Cardiac fibroblast (primary cell): ENCODE measurements around the gene KLHL34.

Source experiments
- DNase-seq, 2 donors: peaks; one replicate each; pipeline versions ENCODE4 v3.0.0 to v3.0.0-alpha.2; 2010; ENCODE audit warnings: low read depth in 2 of 2
- H3K4me3 ChIP-seq, 2 donors: replicated peaks in 1 of 2; 1 replicate in 1 of 2; 2 replicates in 1 of 2; pipeline ENCODE4 v1.5.1; 2011; ENCODE audit warnings: low read depth in 2 of 2, low read length in 2 of 2, mild to moderate bottlenecking in 2 of 2, moderate library complexity in 1 of 2
- TF ChIP-seq, protein P1 (sequence below): IDR thresholded peaks from one replicate; pipeline ENCODE4 v1.5.1; 2011; ENCODE audit warnings: low read depth, mild to moderate bottlenecking, low read length, inconsistent platforms

Gene KLHL34

DNA sequence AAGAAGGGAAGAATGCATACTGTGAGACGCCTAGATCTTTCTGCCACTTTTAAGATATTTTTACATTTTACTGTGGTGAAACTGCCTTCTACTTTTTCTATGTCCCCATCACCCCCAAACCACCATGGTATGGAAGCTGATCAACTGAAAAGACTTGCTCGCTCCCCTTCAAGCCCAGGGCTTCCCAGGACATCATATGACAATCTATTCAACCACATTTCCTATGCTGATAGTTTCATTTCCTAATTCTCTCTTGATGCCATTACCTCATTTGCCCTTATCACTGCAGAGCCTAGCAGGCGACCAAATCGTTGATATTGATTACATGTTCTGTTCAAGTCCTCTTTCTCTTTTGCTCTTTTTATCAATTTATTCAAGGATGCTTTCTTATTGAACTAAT lies 40.1 kb upstream of the KLHL34 start:
- no peak overlapping the region for H3K4me3 ChIP-seq
- TF ChIP-seq, protein P1, sequence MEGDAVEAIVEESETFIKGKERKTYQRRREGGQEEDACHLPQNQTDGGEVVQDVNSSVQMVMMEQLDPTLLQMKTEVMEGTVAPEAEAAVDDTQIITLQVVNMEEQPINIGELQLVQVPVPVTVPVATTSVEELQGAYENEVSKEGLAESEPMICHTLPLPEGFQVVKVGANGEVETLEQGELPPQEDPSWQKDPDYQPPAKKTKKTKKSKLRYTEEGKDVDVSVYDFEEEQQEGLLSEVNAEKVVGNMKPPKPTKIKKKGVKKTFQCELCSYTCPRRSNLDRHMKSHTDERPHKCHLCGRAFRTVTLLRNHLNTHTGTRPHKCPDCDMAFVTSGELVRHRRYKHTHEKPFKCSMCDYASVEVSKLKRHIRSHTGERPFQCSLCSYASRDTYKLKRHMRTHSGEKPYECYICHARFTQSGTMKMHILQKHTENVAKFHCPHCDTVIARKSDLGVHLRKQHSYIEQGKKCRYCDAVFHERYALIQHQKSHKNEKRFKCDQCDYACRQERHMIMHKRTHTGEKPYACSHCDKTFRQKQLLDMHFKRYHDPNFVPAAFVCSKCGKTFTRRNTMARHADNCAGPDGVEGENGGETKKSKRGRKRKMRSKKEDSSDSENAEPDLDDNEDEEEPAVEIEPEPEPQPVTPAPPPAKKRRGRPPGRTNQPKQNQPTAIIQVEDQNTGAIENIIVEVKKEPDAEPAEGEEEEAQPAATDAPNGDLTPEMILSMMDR: no peak
- DNase-seq: no peak

DNA sequence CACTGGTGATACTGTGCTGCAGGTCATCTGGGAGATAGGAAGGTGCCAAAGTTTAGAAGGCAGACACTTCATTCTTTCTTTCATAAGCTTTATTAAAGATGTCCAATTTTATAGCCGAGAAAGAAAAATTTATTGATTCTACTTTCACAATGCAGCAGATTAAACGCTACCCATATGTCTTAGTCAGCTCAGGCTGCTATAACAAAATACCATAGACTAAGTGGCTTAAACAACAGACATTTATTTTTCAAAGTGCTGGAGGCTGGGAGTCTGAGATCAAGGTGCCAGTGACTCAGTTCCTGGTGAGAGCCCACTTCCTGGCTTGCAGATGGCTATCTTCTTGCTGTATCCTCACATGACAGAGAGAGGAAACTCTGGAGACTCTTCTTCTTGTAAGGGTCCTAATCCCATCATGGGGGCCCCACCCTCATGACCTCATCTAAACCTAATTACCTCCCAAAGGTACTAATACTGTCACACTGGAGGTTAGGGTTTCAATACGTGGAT lies 33.4 kb upstream of the KLHL34 start:
- TF ChIP-seq, protein P1: no peak
- no peak overlapping the region for H3K4me3 ChIP-seq
- no peak for DNase-seq

DNA sequence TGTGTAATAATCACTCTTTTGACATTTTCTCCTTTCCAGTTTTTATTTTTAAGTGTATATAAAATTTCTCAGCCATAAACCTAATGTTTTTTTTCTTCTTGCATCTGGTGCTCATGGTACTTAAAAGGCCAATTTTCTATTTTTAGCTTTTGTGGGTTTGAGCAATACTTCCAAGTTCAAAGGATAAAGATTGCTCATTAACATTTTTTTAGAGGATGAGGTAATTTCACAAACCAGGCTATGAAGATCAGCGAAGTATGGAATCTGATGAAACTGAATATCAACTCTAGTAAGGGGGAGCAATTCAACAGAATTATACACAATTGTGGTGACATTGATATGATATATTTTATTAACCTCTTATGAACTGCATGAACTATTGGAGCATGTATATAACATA lies 25.8 kb upstream of the KLHL34 start:
- DNase-seq: peak in 1 of 2 donors; percentile 36
- no peak overlapping the region for H3K4me3 ChIP-seq
- TF ChIP-seq, protein P1: no peak

DNA sequence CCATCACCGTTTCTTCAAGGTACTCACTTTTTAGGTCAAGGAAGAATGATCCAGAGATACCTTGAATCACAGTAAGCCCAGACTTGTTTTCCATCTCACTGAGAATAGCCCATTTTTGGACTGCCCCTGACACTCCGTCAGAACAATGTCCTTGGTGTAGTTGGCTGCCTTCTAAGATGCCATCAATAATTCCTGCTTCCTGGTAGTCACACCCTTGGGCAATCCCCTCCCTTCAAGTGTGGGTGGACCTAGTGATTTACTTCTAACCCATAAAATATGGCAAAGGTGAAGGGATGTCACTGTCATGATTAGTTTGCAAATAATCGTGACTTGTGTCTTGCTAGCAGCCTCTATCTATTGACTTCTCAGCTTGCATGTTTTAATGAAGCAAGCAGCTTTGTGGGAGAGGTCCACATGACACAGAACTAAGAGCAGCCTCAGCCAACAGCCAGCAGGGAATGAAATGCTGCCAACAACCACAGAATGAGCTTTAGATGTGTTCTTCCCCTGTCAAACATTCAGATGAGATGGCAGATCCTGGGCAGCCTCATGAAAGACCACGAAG lies 20.0 kb upstream of the KLHL34 start:
- no peak overlapping the region for H3K4me3 ChIP-seq
- DNase-seq: no peak
- TF ChIP-seq, protein P1: no peak

DNA sequence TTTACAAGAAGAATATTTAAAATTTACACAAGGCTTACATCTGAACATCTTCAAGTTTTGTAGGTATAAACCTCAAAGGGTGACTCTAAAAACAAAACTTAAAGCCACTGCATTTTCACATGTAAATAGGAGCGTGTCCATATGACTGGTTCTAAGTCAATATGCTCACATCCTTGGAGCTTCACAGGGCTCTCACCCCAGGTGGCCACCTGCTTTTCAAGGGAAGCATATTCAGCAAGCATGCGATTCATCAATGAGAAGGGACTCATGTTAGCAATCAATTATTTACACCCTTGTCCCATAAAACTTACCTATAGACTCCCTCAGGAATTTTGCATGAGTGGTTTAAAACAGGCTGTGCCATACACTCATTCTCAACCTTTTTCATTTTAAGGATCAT lies 17.8 kb upstream of the KLHL34 start:
- TF ChIP-seq, protein P1: no peak
- DNase-seq: no peak
- H3K4me3 ChIP-seq: no peak overlapping the region

DNA sequence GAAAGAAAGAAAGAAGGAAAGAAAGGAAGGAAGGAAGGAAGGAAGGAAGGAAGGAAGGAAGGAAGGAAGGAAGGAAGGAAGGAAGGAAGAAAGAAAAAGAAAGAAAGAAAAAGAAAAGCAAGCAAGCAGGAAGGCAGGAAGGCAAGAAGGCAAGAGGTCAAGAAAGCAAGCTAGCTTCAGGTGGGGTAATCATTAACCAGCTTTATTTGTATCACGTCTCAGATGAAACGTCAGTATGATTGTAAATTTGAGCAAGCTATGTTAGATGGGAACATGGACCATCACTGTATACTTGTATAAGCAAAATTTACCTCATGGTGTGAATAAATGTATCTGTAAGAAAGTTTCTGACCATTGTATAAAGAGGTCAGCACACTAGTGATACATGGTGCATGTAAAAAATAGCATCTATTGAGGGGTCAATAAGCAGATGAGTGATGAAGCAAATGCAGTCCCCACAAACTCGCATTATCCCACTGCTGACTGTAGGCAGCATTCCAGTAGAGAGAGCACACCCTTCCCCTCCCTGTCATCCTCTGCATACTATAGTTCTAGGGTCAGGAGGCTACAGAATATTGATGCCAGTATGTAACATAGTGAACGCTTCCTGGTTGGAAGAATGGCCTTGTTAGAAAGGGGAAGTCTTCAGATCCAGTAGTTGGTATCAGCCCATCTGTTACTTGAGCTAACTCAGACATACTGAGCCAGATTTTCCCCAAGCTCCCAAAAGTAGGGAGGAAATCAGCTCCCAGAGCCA lies 16.5 kb upstream of the KLHL34 start:
- H3K4me3 ChIP-seq: no peak overlapping the region
- no peak for DNase-seq
- TF ChIP-seq, protein P1: no peak
